ENCODE measurements around the gene KCND3. TPM values are rescaled to one million over a fixed set of nuclear protein-coding genes. Genes with fewer than 3 reads are reported as not detected.
"Not testable (repeated sequence)": the region's sequence is repeated elsewhere in the genome, so short reads cannot be mapped to it uniquely, and the experiment has no call there.

Gene KCND3
- total RNA-seq, 1 experiment from 2014 or later, result 0.17 TPM

DNA sequence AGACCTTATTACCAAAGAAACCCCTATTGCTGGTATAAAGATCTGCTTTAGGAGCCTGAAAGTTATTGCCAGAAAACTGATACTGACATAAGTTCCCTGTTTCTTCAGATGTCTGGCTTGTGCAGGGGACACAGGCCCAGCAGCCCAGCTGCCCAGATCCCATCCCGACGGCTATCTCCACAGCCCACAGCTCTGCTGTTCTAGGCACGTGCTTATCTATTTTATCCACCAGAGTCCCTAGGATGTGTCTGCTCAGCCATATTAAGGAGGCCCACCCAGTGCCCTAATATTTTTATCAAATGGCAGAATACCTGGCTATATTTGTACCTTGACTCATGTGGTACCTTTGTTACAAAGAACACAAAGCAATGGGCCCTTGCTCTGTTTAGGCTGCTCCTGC lies 174.8 kb downstream of the KCND3 start:
- no peak for DNase-seq (ENCODE audit: low spot score)

- no peak for DNase-seq (ENCODE audit: low spot score)
Observed at GRCh38 chr1:111814305-111814628, 175.2 kb downstream of the KCND3 start.

DNA sequence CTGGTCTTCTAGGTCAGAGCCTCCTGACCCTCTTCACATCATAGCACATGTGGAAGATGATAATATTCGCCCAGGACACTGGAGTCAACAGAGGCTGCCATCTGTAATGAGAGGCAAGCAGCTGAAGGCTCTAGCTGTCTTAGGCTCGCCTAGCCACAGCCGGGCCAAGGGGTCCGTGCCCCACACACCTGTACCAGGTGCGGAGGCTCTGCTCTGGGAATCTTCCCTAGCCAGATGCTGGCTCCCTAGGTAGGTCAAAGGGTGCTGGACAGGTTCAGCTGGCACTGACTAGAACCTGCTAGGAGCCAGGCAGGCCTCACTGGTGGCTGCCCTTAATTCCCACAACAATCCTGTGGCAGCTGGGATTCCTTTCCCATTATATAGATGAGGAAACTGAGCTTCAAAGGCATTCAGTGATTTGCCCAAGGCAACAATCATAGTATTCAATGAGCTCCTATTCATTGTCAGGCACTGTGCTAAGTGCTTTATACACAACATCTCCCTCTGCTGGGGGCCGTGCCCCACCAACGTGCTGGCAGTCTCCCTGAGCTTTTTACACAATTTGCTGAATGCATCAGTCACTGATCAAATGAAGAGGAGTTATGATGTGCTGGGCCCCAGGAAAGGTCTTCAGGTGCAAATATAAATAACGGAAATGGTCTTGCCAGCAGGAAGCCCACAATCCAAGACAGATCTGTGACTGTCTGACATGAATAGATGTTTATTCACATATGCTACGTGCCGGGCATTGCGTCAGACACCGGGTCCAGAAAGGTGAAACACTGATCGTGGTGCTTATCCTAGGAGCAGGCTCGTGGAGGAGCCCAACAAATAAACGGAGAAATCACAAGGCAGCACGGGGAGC lies 175.8 kb downstream of the KCND3 start:
- DNase-seq (ENCODE audit: low spot score), result no peak

DNA sequence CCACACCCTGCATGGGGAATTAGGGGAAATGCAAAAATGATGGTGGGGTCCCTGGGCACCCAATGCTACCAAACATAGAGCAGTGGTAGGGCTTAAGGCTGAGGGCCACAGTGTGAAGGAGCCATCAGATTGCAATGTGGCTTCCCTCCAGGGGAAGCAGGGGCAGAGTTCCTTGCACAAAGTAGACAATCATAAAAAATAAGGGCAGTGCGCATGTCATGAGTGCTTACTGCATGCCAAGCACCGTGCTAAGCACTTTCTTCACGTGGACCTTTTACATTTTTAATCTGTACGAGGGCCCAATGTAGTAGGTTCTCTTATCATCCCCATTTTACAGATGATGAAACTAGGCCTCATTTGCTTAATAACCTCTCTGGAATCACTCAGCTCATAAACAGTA lies 177.2 kb downstream of the KCND3 start:
- DNase-seq (ENCODE audit: low spot score), result no peak

GRCh38 chr1:111811891-111812290 lies 177.6 kb downstream of the KCND3 start:
- no peak for DNase-seq (ENCODE audit: low spot score)

DNA sequence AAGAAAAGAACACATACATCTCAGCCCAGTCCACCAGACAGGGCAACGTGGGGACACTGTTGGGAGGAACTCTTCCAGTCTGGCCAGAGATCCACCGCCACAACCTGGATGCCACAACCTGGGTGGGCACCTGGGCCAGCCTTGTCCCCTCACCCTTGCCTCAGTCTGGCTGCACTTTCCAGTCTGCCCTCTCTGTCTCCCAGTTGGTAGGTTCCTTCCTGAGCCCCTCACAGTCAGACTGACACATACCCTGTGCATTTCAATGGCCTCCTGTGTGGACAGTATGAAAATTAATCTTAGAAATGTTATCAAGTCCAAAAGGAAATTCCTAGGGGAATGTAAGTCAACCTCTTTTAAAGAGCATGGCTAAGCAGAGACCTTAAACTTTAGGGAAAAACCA lies 184.2 kb downstream of the KCND3 start:
- no peak for DNase-seq (ENCODE audit: low spot score)

- no peak for DNase-seq (ENCODE audit: low spot score)
Observed at GRCh38 chr1:111804776-111805175, 184.7 kb downstream of the KCND3 start.

GRCh38 chr1:111803951-111804350 lies 185.5 kb downstream of the KCND3 start:
- DNase-seq (ENCODE audit: low spot score), result no peak

GRCh38 chr1:111802984-111803383 lies 186.5 kb downstream of the KCND3 start:
- DNase-seq (ENCODE audit: low spot score), result no peak

DNA sequence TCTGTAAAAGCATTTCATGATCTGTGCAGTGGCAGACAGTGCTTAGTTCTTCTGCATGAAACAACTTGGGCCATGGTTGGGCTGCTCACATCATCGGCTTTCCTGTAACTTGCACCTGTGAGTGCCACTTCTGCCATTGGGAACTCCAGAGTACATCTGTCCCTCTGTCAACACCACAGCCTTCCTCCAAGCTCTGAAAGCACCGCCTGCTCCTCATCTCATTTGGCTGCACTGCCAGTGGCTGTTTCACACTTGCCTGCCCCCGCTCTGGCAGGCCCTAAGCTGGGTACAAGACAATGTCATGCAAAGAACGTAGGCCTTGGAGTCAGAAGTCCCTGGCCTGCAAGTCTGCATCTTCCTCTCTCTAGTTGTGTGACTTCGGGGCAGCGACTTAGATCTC lies 187.4 kb downstream of the KCND3 start:
- DNase-seq (ENCODE audit: low spot score), result no peak

DNA sequence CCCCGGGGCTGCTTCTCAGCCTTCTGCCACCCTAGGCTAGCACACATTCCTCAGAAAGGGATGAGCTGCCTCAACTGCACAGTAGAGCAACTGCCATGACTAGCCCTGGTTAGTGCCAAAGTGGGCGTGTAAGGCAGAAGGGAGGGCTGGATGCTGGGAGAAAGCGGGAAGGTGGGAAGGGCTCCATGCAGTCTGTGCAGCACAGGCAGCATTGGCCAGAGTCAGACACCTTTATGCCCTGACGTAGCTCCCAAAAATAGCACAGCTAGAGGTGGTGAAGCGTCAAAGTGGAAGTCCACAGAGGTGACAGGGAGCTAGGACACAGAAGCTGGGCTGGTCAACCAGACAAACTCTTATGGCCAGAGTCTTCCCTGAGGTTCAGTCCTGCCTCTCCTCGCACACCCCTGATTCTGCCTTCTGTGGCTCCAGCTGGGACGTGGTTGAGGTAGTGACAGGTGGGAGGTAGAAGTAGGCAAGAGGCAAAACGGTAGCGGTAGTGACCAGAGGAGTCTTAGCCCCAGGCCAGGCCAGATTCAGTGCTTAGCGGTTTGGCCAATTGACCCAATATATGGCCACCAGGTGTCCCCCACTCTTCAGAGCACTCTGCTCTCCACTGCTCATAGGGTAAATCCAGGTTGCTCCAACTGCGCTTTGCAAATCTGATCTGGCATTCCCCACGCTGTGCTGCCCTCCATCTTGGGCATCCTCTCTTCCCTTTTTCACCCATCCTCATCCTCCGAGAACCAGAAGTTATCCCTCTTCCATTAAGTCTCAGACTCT lies 188.2 kb downstream of the KCND3 start:
- DNase-seq (ENCODE audit: low spot score), result no peak

- not testable (repeated sequence) for DNase-seq (ENCODE audit: low spot score)
Observed at GRCh38 chr1:111799722-111800121, 189.7 kb downstream of the KCND3 start.

- no peak for DNase-seq (ENCODE audit: low spot score)
Observed at GRCh38 chr1:111798580-111798979, 190.9 kb downstream of the KCND3 start.

DNA sequence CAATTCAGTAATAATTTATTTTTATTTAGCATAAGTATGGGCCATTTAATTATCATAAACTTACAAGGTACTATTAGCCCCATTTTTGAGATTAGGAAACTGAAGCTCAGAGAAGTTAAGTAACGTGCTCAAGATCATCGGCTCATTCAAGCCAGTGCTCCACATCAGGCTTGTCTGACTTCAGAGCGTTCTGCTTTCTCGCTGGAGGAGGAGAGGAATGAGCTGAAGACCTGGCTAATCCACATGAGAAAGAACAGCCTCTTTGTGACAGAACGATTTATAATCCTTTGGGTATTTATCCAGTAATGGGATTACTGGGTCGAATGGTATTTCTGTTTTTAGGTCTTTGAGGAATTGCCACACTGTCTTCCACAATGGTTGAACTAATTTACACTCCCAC lies 194.1 kb downstream of the KCND3 start:
- DNase-seq (ENCODE audit: low spot score), result no peak

- no peak for DNase-seq (ENCODE audit: low spot score)
Observed at GRCh38 chr1:111793923-111794322, 195.5 kb downstream of the KCND3 start.

GRCh38 chr1:111792249-111792648 lies 197.2 kb downstream of the KCND3 start:
- no peak for DNase-seq (ENCODE audit: low spot score)

- DNase-seq (ENCODE audit: low spot score), result no peak
Observed at GRCh38 chr1:111791776-111792175, 197.7 kb downstream of the KCND3 start.

- DNase-seq (ENCODE audit: low spot score), result no peak
Observed at GRCh38 chr1:111789666-111790316, 199.7 kb downstream of the KCND3 start.

DNA sequence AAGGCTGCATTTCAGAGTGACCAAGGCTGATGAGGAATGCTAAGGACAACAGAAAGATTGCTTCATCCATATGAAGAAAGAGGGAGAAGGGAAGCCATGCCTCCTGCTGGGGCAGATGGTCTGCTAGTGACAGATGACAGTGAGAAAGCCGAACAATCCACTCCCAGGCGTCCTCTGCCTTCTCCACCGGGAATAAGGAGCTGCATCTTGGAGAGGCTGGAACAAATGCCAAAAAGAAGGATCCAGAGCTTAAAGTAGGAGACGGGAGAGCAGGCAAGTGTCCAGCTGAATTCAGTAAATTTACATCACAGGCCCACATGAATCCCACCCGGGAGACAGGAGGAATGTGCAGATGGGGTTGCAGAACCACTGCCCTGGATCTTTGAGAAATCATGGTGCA lies 200.3 kb downstream of the KCND3 start:
- no peak for DNase-seq (ENCODE audit: low spot score)

GRCh38 chr1:111786669-111787207 lies 202.7 kb downstream of the KCND3 start:
- DNase-seq (ENCODE audit: low spot score), result no peak

- DNase-seq (ENCODE audit: low spot score), result no peak
Observed at GRCh38 chr1:111784273-111784901, 205.1 kb downstream of the KCND3 start.

DNA sequence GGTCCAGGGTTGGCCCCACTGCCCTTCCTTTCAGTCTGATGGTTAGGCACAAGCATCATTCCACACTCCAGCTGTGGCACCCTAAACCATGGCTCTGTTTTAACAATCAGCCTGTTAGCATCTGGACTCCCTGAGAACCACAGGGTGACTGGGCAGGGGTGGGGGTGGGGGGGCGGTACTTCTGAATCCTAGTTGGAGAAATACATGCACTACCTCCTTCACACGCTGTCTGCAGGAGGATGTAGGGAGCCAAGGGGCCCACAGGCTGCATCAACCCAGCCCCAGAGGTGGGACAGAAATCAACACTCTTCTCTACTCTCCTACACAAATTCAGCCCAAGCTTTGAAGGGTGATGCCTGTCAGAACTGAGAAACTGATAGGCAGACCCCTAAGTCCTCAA lies 209.9 kb downstream of the KCND3 start:
- DNase-seq (ENCODE audit: low spot score), result no peak

Measured in A172 (cell line).